ENCODE results near the gene YIPF6.
"Not testable (repeated sequence)": the region's sequence is repeated elsewhere in the genome, so short reads cannot be mapped to it uniquely, and the experiment has no call there.

Gene YIPF6

DNA sequence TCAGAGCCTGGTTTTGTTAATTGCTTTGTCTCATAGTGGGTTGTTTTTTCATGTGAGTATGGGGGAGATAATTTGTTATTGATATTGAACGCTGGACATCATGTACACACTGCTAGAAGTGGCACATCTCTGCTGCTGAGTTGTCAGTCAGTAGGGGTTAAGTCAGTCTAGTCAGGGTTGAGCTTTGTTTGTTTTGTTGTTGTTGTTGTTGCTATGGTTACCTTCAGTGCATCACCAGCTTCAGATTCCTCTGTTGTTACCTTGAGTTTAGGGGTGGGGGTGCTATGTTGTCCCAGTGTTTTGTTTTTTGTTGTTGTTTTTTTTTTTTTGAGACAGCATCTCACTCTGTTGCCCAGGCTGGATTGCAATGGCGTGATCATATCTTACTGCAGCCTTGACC, 9.9 kb downstream of the YIPF6 start:
- DNase-seq, result no peak

DNA sequence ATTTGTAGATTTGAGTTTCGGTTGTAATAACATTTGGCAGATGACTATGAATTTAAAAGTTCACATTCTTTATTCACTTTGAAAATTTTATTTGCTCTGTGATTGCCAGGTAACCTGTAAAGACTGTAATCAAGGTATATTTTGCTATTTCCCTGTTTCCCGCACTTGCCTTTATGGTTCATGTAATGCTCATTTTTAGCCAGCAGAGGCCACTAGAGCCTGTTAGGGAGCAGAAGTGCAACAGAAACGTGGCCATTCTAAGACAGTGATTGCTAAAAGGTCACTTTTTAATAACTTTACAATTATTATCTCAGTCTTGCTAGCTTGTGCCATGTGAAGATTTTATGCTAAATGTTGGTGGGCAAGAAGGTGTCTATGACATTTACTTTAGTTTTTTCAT, 12.4 kb downstream of the YIPF6 start:
- DNase-seq, result no peak

DNA sequence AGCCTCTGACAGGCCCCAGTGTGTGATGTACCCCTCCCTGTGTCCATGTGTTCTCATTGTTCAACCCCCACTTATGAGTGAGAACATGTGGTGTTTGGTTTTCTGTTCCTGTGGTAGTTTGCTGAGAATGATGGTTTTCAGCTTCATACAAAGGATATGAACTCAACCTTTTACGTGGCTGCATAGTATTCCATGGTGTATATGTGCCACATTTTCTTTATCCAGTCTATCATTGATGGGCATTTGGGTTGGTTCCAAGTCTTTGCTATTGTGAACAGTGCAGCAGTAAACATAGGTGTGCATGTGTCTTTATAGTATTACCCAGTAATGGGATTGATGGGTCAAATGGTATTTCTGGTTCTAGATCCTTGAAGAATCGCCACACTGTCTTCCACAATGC, 25.8 kb downstream of the YIPF6 start:
- DNase-seq, result not testable (repeated sequence)

DNA sequence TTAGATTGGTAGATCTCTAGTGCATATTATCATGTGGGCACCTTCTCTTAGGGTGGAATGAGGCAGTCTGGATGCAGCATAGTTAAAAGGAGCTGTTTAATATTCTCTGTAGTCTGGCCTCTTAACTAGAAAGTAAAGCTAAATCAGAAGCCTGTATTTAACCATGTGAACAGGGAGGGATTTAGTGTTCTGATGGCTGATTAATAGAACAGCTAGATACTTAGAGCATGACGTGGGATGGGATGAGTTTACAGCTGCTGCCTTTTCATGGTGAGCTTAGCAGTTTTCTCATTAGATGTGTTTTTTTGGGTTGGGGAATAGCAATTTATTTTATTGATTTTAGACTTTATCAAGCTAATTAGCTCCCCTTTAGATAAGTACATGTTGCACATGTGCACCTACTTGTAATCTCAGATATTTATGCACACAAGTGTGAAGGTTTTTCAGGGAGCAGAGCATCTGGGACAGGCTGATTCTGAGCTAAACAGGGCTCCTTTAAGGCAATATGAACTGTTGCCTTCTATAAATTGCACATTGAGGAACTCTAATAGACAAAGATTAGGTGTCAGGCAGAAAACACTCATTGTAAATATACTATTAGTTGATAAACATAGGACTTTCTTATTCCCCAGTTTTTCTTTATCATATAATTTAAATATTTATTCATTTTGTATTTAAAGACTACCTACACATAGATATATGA, 34.1 kb downstream of the YIPF6 start:
- no peak for DNase-seq

DNA sequence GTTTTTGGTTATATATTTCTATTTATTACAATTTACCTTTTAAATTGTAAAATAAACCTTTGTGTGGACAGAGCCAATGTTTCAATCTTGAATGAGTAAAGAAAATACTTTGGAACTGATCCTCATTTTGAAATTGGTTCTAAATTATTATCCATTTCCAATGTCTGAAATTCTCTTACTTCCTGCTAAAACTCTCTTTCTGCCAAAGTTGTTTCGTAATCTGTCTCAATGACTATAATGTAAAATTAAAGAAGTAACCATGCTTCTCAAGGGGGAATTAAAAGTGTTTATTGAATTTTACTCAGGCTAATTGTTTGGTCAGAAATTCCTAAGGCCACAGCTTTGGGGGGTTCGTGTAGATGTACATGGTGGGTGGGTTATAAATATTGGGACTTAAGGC, 34.8 kb downstream of the YIPF6 start:
- DNase-seq, result no peak

DNA sequence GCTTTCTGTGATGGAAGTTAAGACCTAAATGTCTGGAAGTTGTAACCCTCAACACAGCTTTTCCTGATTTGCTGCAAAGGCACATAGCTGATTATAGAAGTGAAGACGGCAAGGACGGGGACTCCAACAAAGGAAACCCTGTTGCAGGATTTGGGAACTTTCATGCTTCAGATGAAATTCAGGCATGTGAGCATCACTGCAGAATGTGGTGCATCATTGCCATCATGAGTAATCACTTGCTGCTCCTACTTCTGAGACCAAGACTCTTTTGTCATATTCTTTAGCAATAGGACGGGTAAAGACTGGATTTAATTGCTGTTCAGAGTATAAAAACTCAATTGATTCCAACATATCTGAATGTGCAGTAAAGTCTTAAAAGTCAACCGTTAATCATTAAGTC, 35.8 kb downstream of the YIPF6 start:
- DNase-seq, result no peak

DNA sequence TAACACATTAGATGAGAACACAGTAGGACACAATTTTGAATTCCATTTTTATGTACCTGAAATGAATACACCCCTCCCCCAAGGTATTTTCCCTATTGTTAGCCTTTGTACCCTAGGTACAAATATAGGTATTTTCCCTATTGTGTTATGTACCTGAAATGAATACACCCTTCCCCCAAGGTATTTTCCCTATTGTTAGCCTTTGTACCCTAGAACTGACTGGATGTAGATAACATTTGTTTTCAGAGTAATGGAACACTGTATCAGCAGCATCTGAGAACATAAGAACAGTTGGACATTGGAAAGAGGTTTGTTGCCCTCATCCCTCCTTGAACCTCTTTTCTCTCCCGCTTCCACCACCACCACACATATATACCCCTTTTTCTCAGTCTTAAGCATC, 37.6 kb downstream of the YIPF6 start:
- DNase-seq, result no peak

DNA sequence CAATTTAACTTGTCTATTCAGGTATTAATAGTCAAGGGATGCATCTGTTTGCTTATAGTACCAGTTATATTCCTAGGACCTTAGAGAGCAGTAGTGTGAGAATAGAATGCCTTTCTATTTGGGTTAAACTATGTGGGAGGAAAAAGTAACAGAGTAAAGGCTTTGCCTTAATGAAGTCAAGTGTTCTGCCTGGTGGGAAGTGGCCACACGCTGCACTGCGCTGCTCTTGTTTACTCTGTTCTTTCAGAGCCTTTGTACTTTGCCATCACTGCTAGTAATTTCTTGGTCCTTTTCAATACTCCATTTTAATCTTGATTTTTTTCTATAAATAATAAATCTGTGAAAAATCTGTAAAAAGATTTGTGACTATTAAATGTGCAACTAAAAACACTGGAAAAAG, 38.0 kb downstream of the YIPF6 start:
- DNase-seq, result no peak

DNA sequence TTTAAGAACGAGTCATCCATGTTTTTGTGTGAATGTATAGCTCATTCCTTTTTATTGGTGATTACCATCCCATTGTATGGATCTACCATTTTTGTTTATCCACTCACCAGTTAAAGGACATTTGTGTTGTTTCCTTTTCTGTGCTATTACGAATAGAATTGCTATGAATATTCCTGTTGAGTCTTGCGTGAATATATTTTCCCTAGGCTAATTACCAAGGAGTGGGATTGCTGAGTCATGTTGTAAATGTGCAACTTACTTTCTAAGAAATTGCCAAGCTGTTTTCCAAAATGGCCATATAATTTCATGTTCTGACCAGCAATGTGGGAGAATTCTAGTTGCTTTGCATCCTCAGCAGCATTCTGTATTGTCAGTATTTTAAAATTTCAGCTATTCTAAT, 51.3 kb downstream of the YIPF6 start:
- no peak for DNase-seq

DNA sequence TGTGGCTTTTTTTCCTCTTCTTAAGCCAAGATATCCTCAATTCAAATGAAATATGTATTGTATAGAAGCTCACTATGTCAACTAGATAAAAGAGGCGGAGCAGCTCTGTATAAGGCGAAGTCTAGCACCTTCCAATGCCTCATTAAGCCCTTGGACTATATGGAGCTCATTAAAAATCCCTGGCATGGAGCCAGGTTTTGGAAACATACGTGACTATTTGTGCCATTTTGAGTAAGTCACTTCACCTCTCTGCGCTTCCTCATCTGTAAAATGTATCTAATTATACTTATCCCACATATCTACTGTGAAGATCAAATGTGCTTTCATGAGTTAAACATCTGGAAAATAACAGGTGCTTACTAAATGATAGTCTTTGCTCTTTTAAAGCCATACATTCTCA, 57.2 kb downstream of the YIPF6 start:
- no peak for DNase-seq

DNA sequence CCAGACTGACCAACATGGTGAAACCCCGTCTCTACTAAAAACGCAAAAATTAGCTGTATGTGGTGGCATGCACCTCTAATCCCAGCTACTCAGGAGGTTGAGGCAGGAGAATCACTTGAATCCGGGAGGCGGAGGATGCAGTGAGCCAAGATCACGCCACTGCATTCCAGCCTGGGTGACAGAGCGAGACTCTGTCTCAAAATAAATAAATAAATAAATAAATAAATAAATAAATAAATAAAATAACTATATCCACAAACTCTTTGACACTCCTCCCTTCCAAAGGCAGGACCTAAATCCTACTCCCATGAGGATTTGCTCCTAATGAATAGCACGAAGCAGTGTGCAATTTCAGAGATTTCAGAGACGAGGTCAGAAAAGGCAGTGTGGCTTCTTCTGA, 58.3 kb downstream of the YIPF6 start:
- DNase-seq, result not testable (repeated sequence)

DNA sequence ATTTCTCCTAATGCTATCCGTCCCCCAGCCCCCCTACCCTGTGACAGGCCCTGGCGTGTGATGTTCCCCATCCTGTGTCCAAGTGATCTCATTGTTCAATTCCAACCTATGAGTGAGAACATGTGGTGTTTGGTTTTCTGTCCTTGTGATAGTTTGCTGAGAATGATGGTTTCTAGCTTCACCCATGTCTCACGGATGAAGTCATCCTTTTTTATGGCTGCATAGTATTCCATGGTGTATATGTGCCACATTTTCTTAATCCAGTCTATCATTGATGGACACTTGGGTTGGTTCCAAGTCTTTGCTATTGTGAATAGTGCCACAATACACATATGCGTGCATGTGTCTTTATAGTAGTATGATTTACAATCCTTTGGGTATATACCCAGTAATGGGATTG, 61.1 kb downstream of the YIPF6 start:
- not testable (repeated sequence) for DNase-seq

DNA sequence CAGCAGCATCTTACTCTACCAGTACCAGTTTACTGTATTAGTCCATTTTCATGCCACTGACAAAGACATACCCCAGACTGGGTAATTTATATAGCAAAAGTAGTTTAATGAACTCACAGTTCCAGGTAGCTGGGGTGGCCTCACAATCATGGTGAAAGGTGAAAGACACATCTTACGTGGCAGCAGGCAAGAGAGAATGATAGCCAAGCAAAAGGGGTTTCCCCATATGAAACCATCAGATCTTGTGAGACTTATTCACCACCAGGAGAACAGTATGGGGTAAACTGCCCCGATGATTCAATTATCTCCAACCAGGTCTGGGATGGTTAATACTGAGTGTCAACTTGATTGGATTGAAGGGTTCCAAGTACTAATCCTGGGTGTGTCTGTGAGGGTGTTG, 69.3 kb downstream of the YIPF6 start:
- DNase-seq, result no peak

DNA sequence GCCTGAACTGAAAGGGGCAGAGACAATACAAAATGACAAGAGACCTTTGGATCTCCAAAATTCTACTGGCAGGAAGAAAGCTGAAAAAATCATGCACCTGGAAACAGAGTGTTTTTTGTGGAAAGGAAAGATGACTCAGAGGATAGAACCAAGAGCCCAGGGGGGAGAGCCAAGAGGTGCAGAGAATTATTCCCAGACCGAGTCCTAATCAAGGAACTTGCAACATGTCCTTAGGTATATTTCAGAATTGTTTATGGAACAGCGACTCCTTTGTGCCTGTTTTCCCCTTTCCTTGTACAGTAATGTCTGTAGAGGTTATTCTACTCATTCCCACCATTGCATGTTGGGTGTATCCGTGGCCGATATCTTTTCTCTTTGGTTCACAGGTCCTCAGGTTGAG, 71.7 kb downstream of the YIPF6 start:
- DNase-seq, result no peak

DNA sequence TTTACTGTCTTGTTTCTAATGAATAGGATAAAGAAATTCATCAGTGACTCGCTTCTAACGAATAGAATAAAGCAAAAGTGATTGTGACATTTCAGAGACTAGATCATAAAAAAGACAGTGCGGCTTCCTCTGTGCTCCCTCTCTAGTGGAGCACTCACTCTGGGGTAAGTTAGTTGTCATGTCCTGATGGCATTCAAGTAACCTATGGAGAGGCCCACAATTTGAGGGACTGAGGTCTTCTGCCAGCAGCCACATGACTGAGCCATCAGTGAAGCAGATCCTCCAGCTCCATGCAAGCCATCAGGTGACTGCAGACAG, 72.4 kb downstream of the YIPF6 start:
- DNase-seq, result no peak

DNA sequence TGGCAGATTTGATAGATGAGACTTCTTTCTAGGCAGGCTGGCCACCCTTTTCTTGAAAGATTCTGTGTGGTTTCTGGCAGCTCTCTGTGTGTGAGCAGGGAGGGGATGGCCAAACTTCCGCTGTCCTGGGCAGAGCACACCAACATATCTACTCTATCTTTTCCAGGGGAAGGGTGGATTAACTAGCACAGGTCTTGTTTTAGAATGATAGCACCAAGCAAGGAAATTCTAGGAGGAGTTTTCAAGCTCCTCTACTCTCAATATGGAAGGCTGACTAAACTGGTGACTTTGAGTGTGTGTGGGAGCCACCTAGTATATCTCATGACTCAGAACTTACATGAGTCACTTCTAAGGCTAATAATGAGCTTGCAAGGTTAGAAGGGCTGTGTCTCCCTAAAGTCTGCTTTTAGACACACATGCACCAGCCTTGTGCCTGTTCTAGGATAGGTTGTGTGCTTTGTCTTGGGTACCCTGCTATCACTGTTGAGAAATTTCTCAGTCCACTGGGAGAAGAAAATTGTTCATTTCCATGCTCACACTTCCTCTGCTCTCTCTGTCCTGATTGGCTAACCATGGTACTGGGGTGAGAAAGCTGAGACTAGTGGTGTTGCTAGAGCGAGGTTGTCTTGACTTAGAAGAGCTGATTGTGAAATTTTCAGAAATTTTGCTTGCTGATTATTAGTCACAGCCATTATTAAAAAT, 72.9 kb downstream of the YIPF6 start:
- no peak for DNase-seq

DNA sequence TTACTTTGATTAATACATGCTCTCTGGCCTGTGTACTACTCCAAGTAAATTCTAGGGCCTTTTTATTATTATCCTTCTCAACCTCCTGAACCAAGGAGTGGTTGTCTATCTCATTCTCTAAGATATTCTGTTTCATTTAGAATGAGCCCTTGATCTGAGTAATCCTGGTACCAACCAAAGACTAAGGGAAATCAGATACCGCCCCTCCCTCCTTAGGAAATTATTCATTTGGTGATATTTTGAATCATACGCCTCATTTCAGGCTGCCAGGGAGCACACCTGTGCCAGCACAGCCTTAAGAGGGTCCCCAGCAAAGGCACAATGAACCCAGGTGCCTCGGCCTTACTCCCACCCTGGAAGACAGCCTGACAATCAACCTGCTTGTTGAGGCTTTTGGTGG, 75.4 kb downstream of the YIPF6 start:
- no peak for DNase-seq

DNA sequence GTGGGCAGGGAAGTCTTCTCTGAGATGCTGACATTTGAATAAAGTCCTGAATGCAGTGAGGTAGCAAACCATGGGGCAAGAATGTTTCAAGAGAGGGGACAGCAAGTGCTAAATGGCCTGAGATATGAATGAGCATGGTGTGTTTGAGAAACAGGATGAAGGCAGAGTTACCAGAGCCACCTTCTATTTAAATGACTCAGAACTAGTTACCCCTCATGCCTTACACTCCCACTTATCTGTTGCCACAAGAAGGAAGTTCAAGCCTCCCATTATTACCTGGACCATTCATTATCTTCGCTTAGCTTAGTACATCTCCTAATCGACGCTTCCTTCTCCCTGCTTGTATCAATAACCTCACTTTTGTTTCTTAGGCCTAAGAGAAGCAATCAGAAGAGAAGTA, 81.0 kb downstream of the YIPF6 start:
- no peak for DNase-seq

DNA sequence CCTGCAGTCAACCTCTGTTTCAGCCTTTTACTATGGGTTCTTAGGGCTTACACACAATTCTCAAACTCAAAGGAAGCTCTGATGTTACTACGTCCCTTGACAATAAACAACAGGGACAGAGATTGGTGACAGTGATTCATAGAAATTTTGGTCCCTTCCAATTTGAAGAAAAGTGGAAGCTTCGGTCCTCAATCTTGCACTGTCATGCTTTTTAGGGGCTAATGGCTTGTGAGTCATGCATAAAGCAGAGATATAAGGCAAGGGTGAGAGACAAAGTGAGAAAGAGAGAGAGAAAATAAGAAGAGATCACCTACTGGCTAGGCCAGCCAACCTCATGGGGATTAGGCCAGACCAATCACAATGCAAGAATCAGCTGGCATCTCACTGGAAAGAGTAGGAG, 85.4 kb downstream of the YIPF6 start:
- no peak for DNase-seq
